GM10266 (cell line): Measurements from ENCODE around the gene YIF1A.

Experiments used
- DNase-seq: peaks from one replicate; pipeline ENCODE4 v3.0.0; 2012; ENCODE audit errors: extremely low spot score
- CTCF ChIP-seq: IDR thresholded peaks from 2 replicates; pipeline ENCODE4 v1.5.1; 2012; ENCODE audit warnings: mild to moderate bottlenecking, low read depth; ENCODE audit not compliant: control insufficient read depth, insufficient read depth; ENCODE audit errors: missing control alignments

The YIF1A gene

GRCh38 chr11:66286699-66287098 is 2.2 kb downstream of the YIF1A start:
- no peak for DNase-seq
- TF ChIP-seq CTCF: no peak

GRCh38 chr11:66285250-66285947 is 3.5 kb downstream of the YIF1A start:
- TF ChIP-seq CTCF: no peak
- no peak for DNase-seq

GRCh38 chr11:66284526-66285078 is 4.3 kb downstream of the YIF1A start:
- no peak for TF ChIP-seq CTCF
- no peak for DNase-seq

- no peak for TF ChIP-seq CTCF
- DNase-seq: no peak
Observed at GRCh38 chr11:66283461-66284105, 5.4 kb downstream of the YIF1A start.

- peak; percentile 99 for DNase-seq
- TF ChIP-seq CTCF: peak; percentile 98
Observed at GRCh38 chr11:66282468-66283455, 6.2 kb downstream of the YIF1A start.

DNA sequence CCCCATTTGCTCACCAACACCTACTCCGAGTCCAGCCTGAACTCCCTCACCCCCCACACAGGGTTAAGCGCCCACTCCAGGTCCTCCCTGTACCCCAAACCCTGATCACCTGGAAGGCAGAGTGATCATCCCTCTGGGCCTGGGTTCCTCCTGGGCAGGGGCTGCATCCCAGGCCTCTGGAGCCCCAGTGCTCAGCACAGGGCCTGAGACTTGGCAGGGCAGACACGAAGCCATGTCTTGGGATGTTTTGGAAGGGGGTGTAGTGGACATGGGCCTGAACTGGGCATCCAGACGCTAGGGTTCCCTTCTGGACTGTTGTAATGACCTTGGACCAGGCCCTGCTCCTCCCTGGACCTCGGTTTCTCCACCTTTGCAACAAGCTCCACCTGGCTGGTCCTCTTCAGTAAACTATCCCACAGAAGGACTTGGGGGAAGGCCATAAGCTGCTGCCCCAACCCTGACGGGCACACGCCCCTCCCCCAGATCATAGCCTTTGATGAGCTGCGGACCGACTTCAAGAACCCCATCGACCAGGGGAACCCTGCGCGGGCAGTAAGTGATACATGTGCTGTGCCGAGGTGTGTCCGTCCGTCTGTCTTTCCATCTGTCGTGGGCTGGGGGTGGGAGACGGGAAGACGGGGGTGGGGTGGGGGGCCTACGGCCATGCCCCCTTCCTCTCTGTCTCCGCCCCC is 7.0 kb downstream of the YIF1A start:
- DNase-seq: no peak

More for the DNA sequence above, 7.0 kb downstream of the YIF1A start:
- no peak for TF ChIP-seq CTCF
